ENCODE measurements around the gene TAMALIN. TPM values are rescaled to one million over a fixed set of nuclear protein-coding genes. Genes with fewer than 3 reads are reported as not detected.
A peak's percentile ranks its signal among the peaks of the same experiment; 100 is the strongest.

Gene TAMALIN
- total RNA-seq, 4 donors from 2014 or later: 11.5 to 14.5 (median 12.5) TPM

- H3K9me3 ChIP-seq: no peaks in the 10 kb centered on the region
- H3K4me1 ChIP-seq: peaks cover 55% of the 10 kb centered on the region
- peak overlapping the region; percentile 79 for H3K4me3 ChIP-seq
- 48% methylated on average over 5 of the region's 11 CpGs for WGBS
- H3K36me3 ChIP-seq: peaks cover 23% of the 10 kb centered on the region
- TF ChIP-seq POLR2AphosphoS5 (IDR thresholded peaks at IDR 0.05): peak in 1 of 3 donors; percentile 41
- TF ChIP-seq POLR2A (IDR thresholded peaks at IDR 0.05): no peak
- peak overlapping the region; percentile 90 for H3K27ac ChIP-seq
- H3K27me3 ChIP-seq: no peaks in the 10 kb centered on the region
- peak in 1 of 2 donors; percentile 89 for DNase-seq (ENCODE audit: low spot score in 2 of 2)
Observed at GRCh38 chr12:52010152-52010622, 3.4 kb downstream of the TAMALIN start.

GRCh38 chr12:52010692-52011601 lies 4.2 kb downstream of the TAMALIN start:
- no peak for DNase-seq (ENCODE audit: low spot score in 2 of 2)
- TF ChIP-seq EP300 (IDR thresholded peaks at IDR 0.05): no peak
- TF ChIP-seq POLR2A (IDR thresholded peaks at IDR 0.05): no peak
- no peak for TF ChIP-seq POLR2AphosphoS5 (IDR thresholded peaks at IDR 0.05)
- no peak for TF ChIP-seq CTCF (IDR thresholded peaks at IDR 0.05)
- peak overlapping the region; percentile 79 for H3K4me3 ChIP-seq
- H3K4me1 ChIP-seq: peaks cover 62% of the 10 kb centered on the region
- H3K36me3 ChIP-seq: peaks cover 29% of the 10 kb centered on the region
- H3K27ac ChIP-seq: peak overlapping the region; percentile 61
- no peaks in the 10 kb centered on the region for H3K9me3 ChIP-seq
- H3K27me3 ChIP-seq: no peaks in the 10 kb centered on the region
- WGBS: 77% methylated on average over 5 of the region's 8 CpGs

GRCh38 chr12:52011602-52012214 lies 5.0 kb downstream of the TAMALIN start:
- TF ChIP-seq EP300 (IDR thresholded peaks at IDR 0.05) (no peak), CTCF (IDR thresholded peaks at IDR 0.05) (no peak), POLR2AphosphoS5 (IDR thresholded peaks at IDR 0.05) (no peak), POLR2A (IDR thresholded peaks at IDR 0.05) (no peak)
- peaks cover 29% of the 10 kb centered on the region for H3K36me3 ChIP-seq
- no peak overlapping the region for H3K4me3 ChIP-seq
- no peak for DNase-seq (ENCODE audit: low spot score in 2 of 2)
- WGBS: 94% methylated on average over 8 of the region's 8 CpGs
- H3K27me3 ChIP-seq: no peaks in the 10 kb centered on the region
- no peaks in the 10 kb centered on the region for H3K9me3 ChIP-seq
- H3K27ac ChIP-seq: no peak overlapping the region
- peaks cover 57% of the 10 kb centered on the region for H3K4me1 ChIP-seq

- WGBS: 92% methylated on average over 16 of the region's 16 CpGs
- TF ChIP-seq POLR2A (IDR thresholded peaks at IDR 0.05) (no peak), EP300 (IDR thresholded peaks at IDR 0.05) (no peak), CTCF (IDR thresholded peaks at IDR 0.05) (no peak), POLR2AphosphoS5 (IDR thresholded peaks at IDR 0.05) (no peak)
- Histone ChIP-seq H3K4me3 (no peak overlapping the region), H3K4me1 (peaks cover 39% of the 10 kb centered on the region), H3K9me3 (no peaks in the 10 kb centered on the region), H3K36me3 (peaks cover 29% of the 10 kb centered on the region), H3K27me3 (no peaks in the 10 kb centered on the region), H3K27ac (no peak overlapping the region)
- DNase-seq (ENCODE audit: low spot score in 2 of 2): no peak
Observed at GRCh38 chr12:52013626-52014310, 7.0 kb downstream of the TAMALIN start.

GRCh38 chr12:52014567-52015530 lies 8.1 kb downstream of the TAMALIN start:
- no peak overlapping the region for H3K27ac ChIP-seq
- H3K4me1 ChIP-seq: peaks cover 29% of the 10 kb centered on the region
- TF ChIP-seq POLR2AphosphoS5 (IDR thresholded peaks at IDR 0.05) (no peak), POLR2A (IDR thresholded peaks at IDR 0.05) (no peak), CTCF (IDR thresholded peaks at IDR 0.05) (no peak), EP300 (IDR thresholded peaks at IDR 0.05) (no peak)
- H3K36me3 ChIP-seq: peaks cover 29% of the 10 kb centered on the region
- DNase-seq (ENCODE audit: low spot score in 2 of 2): no peak
- 86% methylated on average over 29 of the region's 93 CpGs for WGBS
- no peaks in the 10 kb centered on the region for H3K27me3 ChIP-seq
- no peak overlapping the region for H3K4me3 ChIP-seq
- H3K9me3 ChIP-seq: no peaks in the 10 kb centered on the region

Data from suprapubic skin (tissue), 4 donors.